Calu3 (cell line): Measurements from ENCODE around the gene ADPRHL1. TPM values are rescaled to one million over a fixed set of nuclear protein-coding genes. Genes with fewer than 3 reads are reported as not detected.
"Not testable (repeated sequence)": the region's sequence is repeated elsewhere in the genome, so short reads cannot be mapped to it uniquely, and the experiment has no call there.

Experiments
- BruUV-seq: library from RNA; stranded (reverse); fragments of 400-500 nt; replicated peaks from 2 replicates; lab custom pipeline; 2021; lab: Mats Ljungman, UMichigan
- CTCF ChIA-PET: fragments of 300-600 bp; sonication (Branson Sonifier 250); formaldehyde crosslinking; loops from one replicate; lab custom pipeline; 2022; ENCODE audit warnings: antibody characterized with exemption; lab: Charles Lee
- DNase-seq: peaks from one replicate; pipeline ENCODE4 v3.0.0; 2022
- H3K27ac Mint-ChIP-seq: one replicate; pipeline ENCODE4 v1.8.0; 2022; ENCODE audit warnings: mixed read lengths; ENCODE audit not compliant: unreplicated experiment
- H3K27me3 Mint-ChIP-seq: one replicate; pipeline ENCODE4 v1.8.0; 2022; ENCODE audit warnings: mixed read lengths; ENCODE audit not compliant: unreplicated experiment
- H3K36me3 Mint-ChIP-seq: one replicate; pipeline ENCODE4 v1.8.0; 2022; ENCODE audit warnings: mild to moderate bottlenecking, moderate library complexity, mixed read lengths; ENCODE audit not compliant: insufficient read depth, unreplicated experiment
- H3K4me1 Mint-ChIP-seq: one replicate; pipeline ENCODE4 v1.8.0; 2022; ENCODE audit warnings: mild to moderate bottlenecking, low read depth, mixed read lengths; ENCODE audit not compliant: unreplicated experiment
- H3K4me3 Mint-ChIP-seq: one replicate; pipeline ENCODE4 v1.8.0; 2022; ENCODE audit warnings: mild to moderate bottlenecking, low read depth, moderate library complexity, mixed read lengths; ENCODE audit not compliant: unreplicated experiment
- H3K9me3 Mint-ChIP-seq: one replicate; pipeline ENCODE4 v1.8.0; 2022; ENCODE audit warnings: low read depth, mixed read lengths; ENCODE audit not compliant: unreplicated experiment
- CTCF ChIP-seq: fragments of 200-600 bp; IDR thresholded peaks from one replicate; pipeline ENCODE4 v1.8.0; 2022; ENCODE audit warnings: antibody characterized with exemption; ENCODE audit not compliant: unreplicated experiment
- intact Hi-C: fragments of 100-400 bp; cut with micrococcal nuclease; formaldehyde crosslinking; loops from one replicate; pipeline ENCODE4 v1.10.0; 2022; ENCODE audit not compliant: unreplicated experiment
- total RNA-seq: library from RNA; stranded (reverse); gene quantifications from 2 replicates; pipeline ENCODE4 v1.2.3, GENCODE V29; 2022

ADPRHL1 gene
- total RNA-seq, 1 experiment from 2014 or later = 2.0 TPM

DNA sequence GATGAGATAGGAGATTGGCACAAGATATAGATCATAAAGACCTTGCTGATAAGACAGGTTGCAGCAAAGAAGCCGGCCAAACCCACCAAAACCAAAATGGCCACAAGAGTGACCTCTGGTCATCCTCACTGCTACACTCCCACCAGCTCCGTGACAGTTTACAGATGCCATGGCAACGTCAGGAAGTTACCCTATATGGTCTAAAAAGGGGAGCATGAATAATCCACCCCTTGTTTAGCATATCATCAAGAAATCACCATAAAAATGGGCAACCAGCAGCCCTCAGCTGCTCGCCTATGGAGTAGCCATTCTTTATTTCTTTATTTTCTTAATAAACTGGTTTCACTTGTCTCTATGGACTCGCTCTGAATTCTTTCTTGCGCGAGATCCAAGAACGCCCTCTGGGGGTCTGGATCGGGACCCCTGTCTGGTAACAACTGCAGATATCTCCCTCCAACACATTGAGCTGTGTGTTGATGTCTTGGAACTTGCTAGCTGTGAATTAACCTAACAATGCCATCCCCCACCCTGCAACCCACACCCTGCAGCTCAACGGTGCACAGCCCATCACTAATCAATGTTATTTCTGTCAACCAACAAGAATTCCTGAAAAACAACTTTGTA lies 62.3 kb downstream of the ADPRHL1 start:
- H3K9me3 Mint-ChIP-seq = no peaks in the 10 kb centered on the region
- BruUV-seq = no TSS peak
- no peaks in the 10 kb centered on the region for H3K36me3 Mint-ChIP-seq
- H3K27ac Mint-ChIP-seq = no peak overlapping the region
- TF ChIP-seq CTCF = no peak
- H3K27me3 Mint-ChIP-seq = no peaks in the 10 kb centered on the region
- H3K4me1 Mint-ChIP-seq = no peaks in the 10 kb centered on the region
- intact Hi-C loops = no loop called here
- no peak overlapping the region for H3K4me3 Mint-ChIP-seq
- DNase-seq = no peak
- CTCF ChIA-PET = no interaction called here

- H3K4me3 Mint-ChIP-seq, H3K36me3 Mint-ChIP-seq, H3K4me1 Mint-ChIP-seq, BruUV-seq, DNase-seq, intact Hi-C loops, CTCF ChIA-PET, H3K27me3 Mint-ChIP-seq, H3K9me3 Mint-ChIP-seq, H3K27ac Mint-ChIP-seq: not testable (repeated sequence)
Measured at GRCh38 chr13:113389586-113389985, 63.7 kb downstream of the ADPRHL1 start.

- TF ChIP-seq CTCF = no peak
- intact Hi-C loops = no loop called here
- H3K27me3 Mint-ChIP-seq = no peaks in the 10 kb centered on the region
- H3K4me3 Mint-ChIP-seq = no peak overlapping the region
- CTCF ChIA-PET = no interaction called here
- no peak overlapping the region for H3K27ac Mint-ChIP-seq
- BruUV-seq = no TSS peak
- H3K36me3 Mint-ChIP-seq = no peaks in the 10 kb centered on the region
- DNase-seq = no peak
- no peaks in the 10 kb centered on the region for H3K9me3 Mint-ChIP-seq
- no peaks in the 10 kb centered on the region for H3K4me1 Mint-ChIP-seq
Measured at GRCh38 chr13:113387396-113387795, 65.9 kb downstream of the ADPRHL1 start.

GRCh38 chr13:113383089-113383488 lies 70.2 kb downstream of the ADPRHL1 start:
- H3K9me3 Mint-ChIP-seq = no peaks in the 10 kb centered on the region
- no TSS peak for BruUV-seq

GRCh38 chr13:113382542-113382941 lies 70.7 kb downstream of the ADPRHL1 start:
- CTCF ChIA-PET, DNase-seq, H3K27ac Mint-ChIP-seq, H3K36me3 Mint-ChIP-seq, intact Hi-C loops, H3K27me3 Mint-ChIP-seq, H3K4me3 Mint-ChIP-seq, H3K9me3 Mint-ChIP-seq, BruUV-seq, H3K4me1 Mint-ChIP-seq: not testable (repeated sequence)

More at GRCh38 chr13:113383089-113383488, 70.2 kb downstream of the ADPRHL1 start:
- no peak for TF ChIP-seq CTCF
- Mint-ChIP-seq H3K4me1 (no peaks in the 10 kb centered on the region), H3K27ac (no peak overlapping the region), H3K36me3 (no peaks in the 10 kb centered on the region), H3K27me3 (no peaks in the 10 kb centered on the region), H3K4me3 (no peak overlapping the region)
- CTCF ChIA-PET = no interaction called here
- intact Hi-C loops = no loop called here
- DNase-seq = no peak
